ENCODE results near the gene OPCML. TPM values are rescaled to one million over a fixed set of nuclear protein-coding genes. Genes with fewer than 3 reads are reported as not detected.

The OPCML gene
- total RNA-seq, 3 donors from 2014 or later (not counting 1 experiment from before 2014, with no cell fraction given) = not detected

DNA sequence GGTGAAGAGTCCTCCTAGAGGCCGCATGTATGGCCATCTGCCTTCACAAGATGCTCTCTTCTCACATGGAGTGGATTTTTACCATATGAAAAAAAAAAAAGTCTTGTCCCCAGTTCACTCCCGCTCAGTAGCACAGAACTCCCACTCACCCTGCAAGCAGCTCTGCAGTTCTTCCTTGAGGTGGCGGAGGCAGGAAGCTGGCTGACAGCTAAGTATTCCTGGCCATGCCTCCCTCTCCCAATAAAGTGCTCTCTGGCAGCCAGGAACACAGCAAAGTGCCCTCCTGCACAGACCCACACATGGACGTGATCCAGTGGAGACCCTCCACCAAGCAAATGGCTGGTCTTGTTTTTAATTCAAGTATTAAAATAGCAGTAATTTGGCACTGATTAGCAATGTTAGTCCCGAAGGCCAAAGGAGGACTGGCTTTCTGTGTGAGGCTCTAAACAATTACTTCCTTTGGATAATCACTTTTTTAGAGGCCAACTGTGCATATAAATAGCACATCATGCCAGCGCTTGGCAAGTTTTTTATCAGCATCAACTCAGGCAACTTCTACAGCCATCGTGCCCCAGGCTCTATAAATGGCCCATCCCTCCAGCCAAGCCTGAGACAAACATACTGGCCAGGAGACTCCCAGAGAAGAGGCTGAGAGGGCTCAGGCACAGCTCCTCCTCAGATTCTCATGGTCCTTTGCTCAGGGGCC lies 413.6 kb downstream of the OPCML start:
- Histone ChIP-seq H3K9me3 (ENCODE audit: control insufficient read depth, insufficient read depth, low read length) (no peaks in the 10 kb centered on the region), H3K4me1 (ENCODE audit: control insufficient read depth, insufficient read depth, low read length) (no peaks in the 10 kb centered on the region), H3K27me3 (ENCODE audit: control insufficient read depth, insufficient read depth, low read length) (no peaks in the 10 kb centered on the region), H3K4me3 (ENCODE audit: low read length) (no peak overlapping the region), H3K36me3 (ENCODE audit: control insufficient read depth, insufficient read depth, low read length) (no peaks in the 10 kb centered on the region), H3K27ac (ENCODE audit: low read length) (no peak overlapping the region)
- DNase-seq (no peak), ATAC-seq (no peak)
- no peaks in the 10 kb centered on the region for H3K4me1 Mint-ChIP-seq
- no peak overlapping the region for H3K27ac Mint-ChIP-seq
- intact Hi-C loops (cut with micrococcal nuclease) = no loop called here
- H3K4me3 Mint-ChIP-seq = no peak overlapping the region
- no peaks in the 10 kb centered on the region for H3K27me3 Mint-ChIP-seq (ENCODE audit: low read depth in 2 of 2)
- no peaks in the 10 kb centered on the region for H3K36me3 Mint-ChIP-seq
- TF ChIP-seq, protein P1, sequence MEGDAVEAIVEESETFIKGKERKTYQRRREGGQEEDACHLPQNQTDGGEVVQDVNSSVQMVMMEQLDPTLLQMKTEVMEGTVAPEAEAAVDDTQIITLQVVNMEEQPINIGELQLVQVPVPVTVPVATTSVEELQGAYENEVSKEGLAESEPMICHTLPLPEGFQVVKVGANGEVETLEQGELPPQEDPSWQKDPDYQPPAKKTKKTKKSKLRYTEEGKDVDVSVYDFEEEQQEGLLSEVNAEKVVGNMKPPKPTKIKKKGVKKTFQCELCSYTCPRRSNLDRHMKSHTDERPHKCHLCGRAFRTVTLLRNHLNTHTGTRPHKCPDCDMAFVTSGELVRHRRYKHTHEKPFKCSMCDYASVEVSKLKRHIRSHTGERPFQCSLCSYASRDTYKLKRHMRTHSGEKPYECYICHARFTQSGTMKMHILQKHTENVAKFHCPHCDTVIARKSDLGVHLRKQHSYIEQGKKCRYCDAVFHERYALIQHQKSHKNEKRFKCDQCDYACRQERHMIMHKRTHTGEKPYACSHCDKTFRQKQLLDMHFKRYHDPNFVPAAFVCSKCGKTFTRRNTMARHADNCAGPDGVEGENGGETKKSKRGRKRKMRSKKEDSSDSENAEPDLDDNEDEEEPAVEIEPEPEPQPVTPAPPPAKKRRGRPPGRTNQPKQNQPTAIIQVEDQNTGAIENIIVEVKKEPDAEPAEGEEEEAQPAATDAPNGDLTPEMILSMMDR (IDR thresholded peaks at IDR 0.05) = no peak
- H3K9me3 Mint-ChIP-seq = peaks cover 0 to 3% of the 10 kb centered on the region in 2 donors
- WGBS (ENCODE audit: insufficient coverage) = 83% methylated on average over 7 of the region's 7 CpGs

DNA sequence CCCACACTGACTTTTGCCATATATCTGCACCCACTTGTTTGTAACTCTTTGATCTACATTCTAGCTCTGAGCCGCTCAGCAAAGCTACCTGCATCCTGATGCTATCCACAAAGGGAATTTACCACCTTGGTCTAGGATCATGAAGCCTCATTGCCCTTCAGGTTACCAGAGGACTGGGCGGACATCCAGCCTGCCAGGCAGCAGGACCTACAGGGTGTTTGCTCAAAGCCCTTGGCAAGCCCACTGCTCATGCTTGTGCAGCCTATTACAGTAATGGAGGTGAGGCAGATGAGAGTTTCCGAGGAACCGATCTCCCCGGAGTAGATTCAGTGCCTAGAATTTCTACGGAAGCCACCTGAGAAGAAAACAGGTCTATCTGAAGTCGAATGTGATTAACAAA lies 417.2 kb downstream of the OPCML start:
- WGBS (ENCODE audit: insufficient coverage) = 88% methylated on average over 7 of the region's 7 CpGs
- H3K27me3 Mint-ChIP-seq (ENCODE audit: low read depth in 2 of 2) = no peaks in the 10 kb centered on the region
- no peak overlapping the region for H3K27ac ChIP-seq (ENCODE audit: low read length)
- H3K9me3 ChIP-seq (ENCODE audit: control insufficient read depth, insufficient read depth, low read length) = peaks cover 3% of the 10 kb centered on the region
- no peaks in the 10 kb centered on the region for H3K4me1 Mint-ChIP-seq
- no peaks in the 10 kb centered on the region for H3K36me3 ChIP-seq (ENCODE audit: control insufficient read depth, insufficient read depth, low read length)
- H3K4me3 Mint-ChIP-seq = no peak overlapping the region
- H3K4me1 ChIP-seq (ENCODE audit: control insufficient read depth, insufficient read depth, low read length) = no peaks in the 10 kb centered on the region
- ATAC-seq (no peak), DNase-seq (no peak)
- TF ChIP-seq, protein P1 (IDR thresholded peaks at IDR 0.05) = no peak
- peaks cover 0 to 3% of the 10 kb centered on the region in 2 donors for H3K9me3 Mint-ChIP-seq
- no peaks in the 10 kb centered on the region for H3K36me3 Mint-ChIP-seq
- H3K27ac Mint-ChIP-seq = no peak overlapping the region
- H3K27me3 ChIP-seq (ENCODE audit: control insufficient read depth, insufficient read depth, low read length) = no peaks in the 10 kb centered on the region
- no peak overlapping the region for H3K4me3 ChIP-seq (ENCODE audit: low read length)
- intact Hi-C loops (cut with micrococcal nuclease) = no loop called here

DNA sequence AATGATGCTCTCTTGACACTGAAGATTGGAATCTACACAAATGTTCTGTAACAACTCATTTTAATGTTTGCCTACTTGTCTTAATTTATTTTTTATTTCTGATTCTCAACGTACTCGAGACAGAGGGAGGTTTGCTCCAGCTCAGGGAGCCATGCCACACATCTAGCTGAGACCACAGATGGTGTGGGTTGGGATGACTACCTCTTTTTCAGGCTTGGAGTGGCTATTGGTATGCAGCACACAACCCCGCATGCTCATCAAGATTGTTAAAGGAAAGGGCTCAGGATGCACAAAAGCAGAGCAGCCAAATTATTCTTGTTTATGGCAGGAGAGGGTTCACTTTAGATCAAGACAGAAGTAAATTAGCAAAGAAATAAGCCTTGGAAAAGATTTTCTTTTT lies 424.5 kb downstream of the OPCML start:
- no peak overlapping the region for H3K27ac Mint-ChIP-seq
- H3K4me3 ChIP-seq (ENCODE audit: low read length) = no peak overlapping the region
- peaks cover 0 to 2% of the 10 kb centered on the region in 2 donors for H3K9me3 Mint-ChIP-seq
- no peaks in the 10 kb centered on the region for H3K27me3 ChIP-seq (ENCODE audit: control insufficient read depth, insufficient read depth, low read length)
- intact Hi-C loops (cut with micrococcal nuclease) = no loop called here
- 87% methylated on average over 3 of the region's 3 CpGs for WGBS (ENCODE audit: insufficient coverage)
- H3K4me1 ChIP-seq (ENCODE audit: control insufficient read depth, insufficient read depth, low read length) = no peaks in the 10 kb centered on the region
- no peak for ATAC-seq
- no peaks in the 10 kb centered on the region for H3K36me3 ChIP-seq (ENCODE audit: control insufficient read depth, insufficient read depth, low read length)
- H3K9me3 ChIP-seq (ENCODE audit: control insufficient read depth, insufficient read depth, low read length) = peaks cover 3% of the 10 kb centered on the region
- no peak overlapping the region for H3K4me3 Mint-ChIP-seq
- DNase-seq = no peak
- no peaks in the 10 kb centered on the region for H3K27me3 Mint-ChIP-seq (ENCODE audit: low read depth in 2 of 2)
- TF ChIP-seq, protein P1 (IDR thresholded peaks at IDR 0.05) = no peak
- H3K4me1 Mint-ChIP-seq = no peaks in the 10 kb centered on the region
- no peaks in the 10 kb centered on the region for H3K36me3 Mint-ChIP-seq
- no peak overlapping the region for H3K27ac ChIP-seq (ENCODE audit: low read length)

DNA sequence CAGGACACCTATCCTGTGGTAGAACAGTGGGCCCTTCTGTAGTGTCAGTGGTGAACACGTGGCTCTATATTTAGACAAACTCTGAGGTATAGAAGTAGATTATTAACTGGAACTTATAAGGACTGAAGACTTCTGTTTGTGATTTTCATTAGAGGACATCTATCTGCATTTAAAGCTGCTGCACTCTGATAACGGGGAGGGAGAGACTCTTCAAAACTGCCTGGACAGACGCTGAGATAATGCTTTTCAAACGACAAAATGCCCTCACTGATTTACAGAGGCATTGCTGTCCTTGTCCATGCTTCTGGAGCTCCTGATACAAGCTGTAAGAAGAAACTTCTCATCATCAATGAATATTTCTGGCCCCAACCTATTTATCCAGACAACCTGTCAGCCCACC lies 425.2 kb downstream of the OPCML start:
- H3K9me3 ChIP-seq (ENCODE audit: control insufficient read depth, insufficient read depth, low read length) = no peaks in the 10 kb centered on the region
- Mint-ChIP-seq H3K27ac (no peak overlapping the region), H3K4me3 (no peak overlapping the region), H3K4me1 (no peaks in the 10 kb centered on the region), H3K9me3 (peaks cover 0 to 2% of the 10 kb centered on the region in 2 donors), H3K36me3 (no peaks in the 10 kb centered on the region), H3K27me3 (ENCODE audit: low read depth in 2 of 2) (no peaks in the 10 kb centered on the region)
- intact Hi-C loops (cut with micrococcal nuclease) = no loop called here
- H3K27ac ChIP-seq (ENCODE audit: low read length) = no peak overlapping the region
- ATAC-seq (no peak), DNase-seq (no peak)
- H3K36me3 ChIP-seq (ENCODE audit: control insufficient read depth, insufficient read depth, low read length) = no peaks in the 10 kb centered on the region
- 87% methylated on average over 4 of the region's 4 CpGs for WGBS (ENCODE audit: insufficient coverage)
- H3K4me1 ChIP-seq (ENCODE audit: control insufficient read depth, insufficient read depth, low read length) = no peaks in the 10 kb centered on the region
- TF ChIP-seq, protein P1 (IDR thresholded peaks at IDR 0.05) = no peak
- H3K4me3 ChIP-seq (ENCODE audit: low read length) = no peak overlapping the region
- no peaks in the 10 kb centered on the region for H3K27me3 ChIP-seq (ENCODE audit: control insufficient read depth, insufficient read depth, low read length)

Measured in natural killer cell (primary cell).